Activated CD4-positive, alpha-beta T cell treated with anti-CD3 and anti-CD28 coated beads, Interleukin-2, amount 10 ng/mL, durations not matched to agents 7 days and 5 days (primary cell): ENCODE measurements around the gene SPHK2. TPM values are rescaled to one million over a fixed set of nuclear protein-coding genes. Genes with fewer than 3 reads are reported as not detected.
A peak's percentile ranks its signal among the peaks of the same experiment; 100 is the strongest.

Experiments
- CTCF ChIA-PET: fragments of 350-600 bp; sonication (Branson Sonifier 250); formaldehyde crosslinking; loops from one replicate; lab custom pipeline; 2021; ENCODE audit warnings: antibody characterized with exemption; lab: Charles Lee
- POLR2A ChIA-PET: fragments of 350-600 bp; sonication (Branson Sonifier 250); formaldehyde crosslinking; loops from one replicate; lab custom pipeline; 2021; ENCODE audit warnings: antibody characterized with exemption; lab: Charles Lee
- DNase-seq: peaks from one replicate; pipeline ENCODE4 v3.0.0-alpha.2; 2020
- H3K27ac Mint-ChIP-seq: one replicate; pipeline ENCODE4 v1.8.0; 2021; ENCODE audit warnings: mild to moderate bottlenecking, moderate library complexity, mixed read lengths
- H3K27me3 Mint-ChIP-seq: one replicate; pipeline ENCODE4 v1.8.0; 2021; ENCODE audit warnings: mixed read lengths
- H3K36me3 Mint-ChIP-seq: one replicate; pipeline ENCODE4 v1.8.0; 2021; ENCODE audit warnings: low read depth, mixed read lengths
- H3K4me1 Mint-ChIP-seq: one replicate; pipeline ENCODE4 v1.8.0; 2021; ENCODE audit warnings: mixed read lengths
- H3K4me3 Mint-ChIP-seq: one replicate; pipeline ENCODE4 v1.8.0; 2021; ENCODE audit warnings: mild to moderate bottlenecking, moderate library complexity, mixed read lengths
- H3K9me3 Mint-ChIP-seq: one replicate; pipeline ENCODE4 v1.8.0; 2021; ENCODE audit warnings: mixed read lengths
- total RNA-seq, 2 experiments: library from RNA; stranded (reverse); gene quantifications; one replicate each; pipeline ENCODE4 v1.2.3, GENCODE V29; 2021

Gene SPHK2
- total RNA-seq, 2 experiments from 2014 or later = 28.2 to 33.6 TPM

DNA sequence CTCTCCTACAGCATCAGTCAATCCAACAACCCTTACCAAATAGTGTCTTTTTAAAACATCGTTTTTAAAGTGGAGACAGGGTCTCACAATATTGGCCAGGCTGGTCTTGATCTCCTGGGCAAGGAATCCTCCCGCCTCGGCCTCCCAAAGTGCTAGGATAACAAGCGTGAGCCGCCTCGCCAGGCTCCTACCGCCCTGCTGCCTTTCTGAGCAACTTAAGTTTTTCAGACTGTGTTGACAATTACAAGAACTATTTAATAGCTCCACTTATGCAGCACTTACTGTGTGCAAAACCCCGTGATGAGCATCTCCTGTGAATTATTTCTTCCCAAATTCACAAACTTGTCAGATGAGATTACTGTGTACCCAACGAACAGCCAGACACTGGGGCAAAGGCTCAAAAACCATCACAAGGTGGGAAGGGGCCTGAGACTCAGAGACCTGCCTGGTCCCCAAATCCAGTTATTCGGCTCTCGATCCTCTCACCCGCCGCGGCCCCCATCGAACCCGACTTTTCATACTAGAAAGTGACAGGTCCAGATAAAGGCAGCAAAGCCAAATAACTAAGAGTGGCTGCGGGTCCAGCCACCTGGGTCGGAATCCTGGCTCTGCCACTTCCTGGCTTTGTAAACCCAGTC is 909 bp upstream of the SPHK2 start:
- Mint-ChIP-seq H3K4me3 (peak overlapping the region; percentile 98), H3K9me3 (no peaks in the 10 kb centered on the region), H3K36me3 (peaks cover 48% of the 10 kb centered on the region), H3K27ac (peak overlapping the region; percentile 99), H3K4me1 (peaks cover 42% of the 10 kb centered on the region), H3K27me3 (no peaks in the 10 kb centered on the region)
- ChIA-PET POLR2A (interaction anchor here (1.0 kb wide), 1 partner anchor 105 kb away, joined by 3 read pairs; no protein-coding TSS in a partner anchor), CTCF (interaction anchor here (1.0 to 2.5 kb wide), 5 partner anchors 9 to 293 kb away, joined by 3 to 8 read pairs (median 8); no protein-coding TSS in a partner anchor)
- peak; percentile 44 for DNase-seq

- no peak for DNase-seq
- Mint-ChIP-seq H3K27ac (peak overlapping the region; percentile 99), H3K36me3 (peaks cover 51% of the 10 kb centered on the region), H3K4me3 (peak overlapping the region; percentile 98), H3K9me3 (no peaks in the 10 kb centered on the region), H3K27me3 (no peaks in the 10 kb centered on the region), H3K4me1 (peaks cover 57% of the 10 kb centered on the region)
- CTCF ChIA-PET = interaction anchor here (0.6 to 1.8 kb wide), 6 partner anchors 10 to 467 kb away, joined by 3 to 8 read pairs (median 4); no protein-coding TSS in a partner anchor
- POLR2A ChIA-PET = interaction anchor here (0.8 to 1.0 kb wide), 3 partner anchors 11 to 127 kb away, joined by 3 to 4 read pairs (median 4); no protein-coding TSS in a partner anchor
Measured at GRCh38 chr19:48619692-48620585, 633 bp downstream of the SPHK2 start.

DNA sequence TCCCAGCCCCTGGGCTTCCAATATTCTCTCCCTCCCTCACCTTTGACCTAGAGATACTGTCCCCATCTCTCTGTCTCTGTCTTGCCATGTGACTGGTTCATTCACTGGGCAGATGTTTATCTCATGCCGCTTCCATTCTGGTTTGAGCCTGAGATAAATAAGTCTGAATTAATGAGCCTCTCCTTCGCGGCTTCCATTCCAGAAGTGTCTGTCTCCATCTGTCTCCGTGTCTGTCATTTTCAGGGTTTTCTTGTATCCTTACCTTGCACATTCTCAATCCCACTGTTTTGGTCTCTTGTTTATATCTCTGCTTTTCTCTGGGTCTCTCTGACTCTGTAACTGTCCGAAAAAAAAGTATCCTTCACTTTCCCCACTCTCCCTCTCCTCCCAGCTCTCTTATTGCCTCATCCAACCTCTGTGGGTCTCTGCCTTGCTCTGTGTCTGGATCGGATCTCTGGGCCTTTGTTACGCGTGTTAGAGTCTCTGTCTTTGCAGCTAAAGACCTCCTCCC is 4.3 kb downstream of the SPHK2 start:
- Mint-ChIP-seq H3K27ac (peak overlapping the region; percentile 92), H3K9me3 (no peaks in the 10 kb centered on the region), H3K4me3 (peak overlapping the region; percentile 71), H3K36me3 (peaks cover 22% of the 10 kb centered on the region), H3K4me1 (peaks cover 48% of the 10 kb centered on the region), H3K27me3 (no peaks in the 10 kb centered on the region)
- CTCF ChIA-PET = interaction anchor here (1.0 to 2.4 kb wide), 4 partner anchors 10 to 35 kb away, joined by 3 to 8 read pairs (median 4); partner anchors contain the start of gene CA11
- POLR2A ChIA-PET = no interaction called here
- DNase-seq = no peak

DNA sequence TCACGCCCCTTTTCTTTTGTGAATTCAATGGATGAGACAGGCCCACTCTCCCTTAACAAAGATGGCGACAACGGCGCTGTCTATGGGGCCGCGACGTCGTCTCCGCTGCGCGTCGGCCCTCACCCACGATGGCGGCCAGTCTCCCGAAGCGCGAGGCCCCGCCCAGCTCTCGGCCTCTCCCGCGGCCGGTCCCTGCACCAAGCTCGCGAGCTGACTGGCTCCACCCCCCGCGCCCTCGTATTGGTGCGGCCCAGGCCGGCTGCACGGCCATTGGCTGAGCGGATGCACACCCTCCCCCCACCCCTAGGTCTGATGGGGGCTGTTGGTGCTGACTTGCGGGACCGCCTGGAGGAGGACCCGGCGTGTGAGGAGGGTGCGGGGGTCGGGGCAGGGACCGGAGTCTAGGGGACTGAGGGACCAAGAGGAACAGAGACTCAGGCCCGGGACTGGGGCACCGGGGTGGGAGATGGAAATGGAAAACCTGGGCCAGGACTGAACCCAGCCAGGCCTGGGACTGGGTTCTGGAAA is 4.8 kb downstream of the SPHK2 start:
- Mint-ChIP-seq H3K36me3 (peaks cover 21% of the 10 kb centered on the region), H3K4me1 (peaks cover 49% of the 10 kb centered on the region), H3K4me3 (peak overlapping the region; percentile 71), H3K27me3 (no peaks in the 10 kb centered on the region), H3K27ac (peak overlapping the region; percentile 92), H3K9me3 (no peaks in the 10 kb centered on the region)
- peak; percentile 98 for DNase-seq
- CTCF ChIA-PET = interaction anchor here (1.0 to 2.4 kb wide), 4 partner anchors 10 to 35 kb away, joined by 3 to 8 read pairs (median 4); partner anchors contain the start of gene CA11
- POLR2A ChIA-PET = no interaction called here

- no peak for DNase-seq
Measured at GRCh38 chr19:48624791-48625723, 5.8 kb downstream of the SPHK2 start.

GRCh38 chr19:48625891-48626327 is 6.6 kb downstream of the SPHK2 start:
- Mint-ChIP-seq H3K4me3 (no peak overlapping the region), H3K27me3 (no peaks in the 10 kb centered on the region), H3K36me3 (peaks cover 22% of the 10 kb centered on the region), H3K4me1 (peaks cover 50% of the 10 kb centered on the region), H3K9me3 (no peaks in the 10 kb centered on the region), H3K27ac (no peak overlapping the region)
- DNase-seq = no peak
- POLR2A ChIA-PET = no interaction called here
- CTCF ChIA-PET = no interaction called here

More at GRCh38 chr19:48624791-48625723, 5.8 kb downstream of the SPHK2 start:
- ChIA-PET CTCF (interaction anchor here (2.4 kb wide), 1 partner anchor 9 kb away, joined by 8 read pairs; no protein-coding TSS in a partner anchor), POLR2A (no interaction called here)
- peak overlapping the region; percentile 92 for H3K27ac Mint-ChIP-seq
- no peaks in the 10 kb centered on the region for H3K9me3 Mint-ChIP-seq
- H3K36me3 Mint-ChIP-seq = peaks cover 19% of the 10 kb centered on the region
- peak overlapping the region; percentile 71 for H3K4me3 Mint-ChIP-seq
- H3K27me3 Mint-ChIP-seq = no peaks in the 10 kb centered on the region
- H3K4me1 Mint-ChIP-seq = peaks cover 46% of the 10 kb centered on the region

DNA sequence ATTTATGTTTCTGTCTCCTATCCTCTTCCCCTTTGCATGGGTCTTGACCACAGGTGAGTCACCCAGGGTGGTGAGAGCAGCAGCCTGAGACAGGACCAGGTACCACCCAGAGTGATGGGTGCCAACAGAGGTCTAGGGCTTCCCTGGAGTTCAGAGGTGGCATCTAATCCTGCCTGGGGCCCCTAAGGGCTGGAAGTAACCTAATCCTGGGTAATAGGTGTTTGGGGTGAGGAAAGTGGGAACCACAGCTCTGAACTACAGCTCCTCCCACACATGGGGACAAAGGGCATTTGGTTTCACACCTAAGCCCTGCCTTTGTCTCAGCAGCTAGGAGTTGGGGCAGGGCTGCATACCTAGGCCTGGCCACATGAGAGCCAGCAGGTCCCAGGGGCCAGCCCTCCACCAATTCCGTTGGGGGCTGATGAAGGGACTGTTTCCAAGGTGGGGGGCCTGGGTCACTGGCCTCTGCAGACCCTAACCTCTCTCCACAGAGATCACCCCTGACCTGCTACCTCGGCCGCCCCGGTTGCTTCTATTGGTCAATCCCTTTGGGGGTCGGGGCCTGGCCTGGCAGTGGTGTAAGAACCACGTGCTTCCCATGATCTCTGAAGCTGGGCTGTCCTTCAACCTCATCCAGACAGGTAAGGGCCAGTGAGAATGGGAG is 8.0 kb downstream of the SPHK2 start:
- DNase-seq = no peak
- ChIA-PET CTCF (no interaction called here), POLR2A (no interaction called here)
- Mint-ChIP-seq H3K27me3 (no peaks in the 10 kb centered on the region), H3K4me3 (no peak overlapping the region), H3K4me1 (peaks cover 48% of the 10 kb centered on the region), H3K9me3 (no peaks in the 10 kb centered on the region), H3K36me3 (peaks cover 20% of the 10 kb centered on the region), H3K27ac (no peak overlapping the region)

- POLR2A ChIA-PET = no interaction called here
- H3K4me3 Mint-ChIP-seq = no peak overlapping the region
- no peaks in the 10 kb centered on the region for H3K9me3 Mint-ChIP-seq
- peaks cover 22% of the 10 kb centered on the region for H3K36me3 Mint-ChIP-seq
- H3K27me3 Mint-ChIP-seq = no peaks in the 10 kb centered on the region
- CTCF ChIA-PET = no interaction called here
- no peak for DNase-seq
- peaks cover 51% of the 10 kb centered on the region for H3K4me1 Mint-ChIP-seq
- no peak overlapping the region for H3K27ac Mint-ChIP-seq
Measured at GRCh38 chr19:48627865-48628314, 8.6 kb downstream of the SPHK2 start.

- DNase-seq = no peak
- Mint-ChIP-seq H3K27ac (no peak overlapping the region), H3K36me3 (peaks cover 18% of the 10 kb centered on the region), H3K27me3 (no peaks in the 10 kb centered on the region), H3K4me1 (peaks cover 52% of the 10 kb centered on the region), H3K4me3 (no peak overlapping the region), H3K9me3 (no peaks in the 10 kb centered on the region)
- POLR2A ChIA-PET = no interaction called here
- CTCF ChIA-PET = interaction anchor here (0.5 to 1.2 kb wide), 3 partner anchors 18 to 28 kb away, joined by 3 to 4 read pairs (median 3); partner anchors contain the start of gene CA11
Measured at GRCh38 chr19:48628486-48629296, 9.4 kb downstream of the SPHK2 start.

DNA sequence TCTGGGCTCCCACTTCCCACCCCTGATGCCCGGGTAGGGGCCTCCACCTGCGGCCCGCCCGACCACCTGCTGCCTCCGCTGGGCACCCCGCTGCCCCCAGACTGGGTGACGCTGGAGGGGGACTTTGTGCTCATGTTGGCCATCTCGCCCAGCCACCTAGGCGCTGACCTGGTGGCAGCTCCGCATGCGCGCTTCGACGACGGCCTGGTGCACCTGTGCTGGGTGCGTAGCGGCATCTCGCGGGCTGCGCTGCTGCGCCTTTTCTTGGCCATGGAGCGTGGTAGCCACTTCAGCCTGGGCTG is 9.9 kb downstream of the SPHK2 start:
- Mint-ChIP-seq H3K27ac (no peak overlapping the region), H3K4me3 (no peak overlapping the region), H3K36me3 (peaks cover 16% of the 10 kb centered on the region), H3K27me3 (no peaks in the 10 kb centered on the region), H3K9me3 (no peaks in the 10 kb centered on the region), H3K4me1 (peaks cover 52% of the 10 kb centered on the region)
- no peak for DNase-seq
- ChIA-PET POLR2A (no interaction called here), CTCF (interaction anchor here (1.1 to 1.2 kb wide), 2 partner anchors 17 to 29 kb away, joined by 3 read pairs; partner anchors contain the start of gene CA11)
